GM21390 (cell line): ENCODE measurements around the gene TWNK.
"Not testable (repeated sequence)": the region's sequence is repeated elsewhere in the genome, so short reads cannot be mapped to it uniquely, and the experiment has no call there.

Source experiments
- ATAC-seq: cut with Tn5 transposase; IDR thresholded peaks from one replicate; pipeline ENCODE4 v1.9.1; 2021; ENCODE audit not compliant: unreplicated experiment

TWNK gene

DNA sequence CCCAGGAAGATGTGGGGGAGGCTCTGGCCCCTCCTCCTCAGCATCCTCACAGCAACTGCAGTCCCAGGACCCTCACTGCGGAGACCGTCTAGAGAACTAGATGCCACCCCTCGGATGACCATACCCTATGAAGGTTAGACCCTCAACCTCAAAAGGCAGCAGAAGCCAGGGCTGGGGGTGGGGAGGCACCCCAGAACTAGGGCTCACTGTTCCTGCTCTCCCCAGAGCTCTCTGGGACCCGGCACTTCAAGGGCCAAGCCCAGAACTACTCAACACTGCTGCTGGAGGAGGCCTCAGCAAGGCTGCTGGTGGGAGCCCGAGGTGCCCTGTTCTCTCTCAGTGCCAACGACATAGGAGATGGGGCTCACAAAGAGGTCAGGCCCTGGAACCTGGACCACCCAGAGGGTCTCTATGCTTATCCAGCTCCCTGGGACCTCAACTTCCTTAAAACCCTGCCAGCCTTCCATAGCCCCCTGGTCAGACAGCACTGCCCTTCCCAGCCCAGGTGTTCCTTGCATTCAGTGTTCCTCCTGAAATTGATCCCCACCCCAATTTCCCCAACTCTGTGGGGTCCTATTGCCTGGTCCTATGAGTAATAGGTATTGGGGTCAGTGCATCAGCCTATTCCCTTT, 14.3 kb upstream of the TWNK start:
- no peak for ATAC-seq

DNA sequence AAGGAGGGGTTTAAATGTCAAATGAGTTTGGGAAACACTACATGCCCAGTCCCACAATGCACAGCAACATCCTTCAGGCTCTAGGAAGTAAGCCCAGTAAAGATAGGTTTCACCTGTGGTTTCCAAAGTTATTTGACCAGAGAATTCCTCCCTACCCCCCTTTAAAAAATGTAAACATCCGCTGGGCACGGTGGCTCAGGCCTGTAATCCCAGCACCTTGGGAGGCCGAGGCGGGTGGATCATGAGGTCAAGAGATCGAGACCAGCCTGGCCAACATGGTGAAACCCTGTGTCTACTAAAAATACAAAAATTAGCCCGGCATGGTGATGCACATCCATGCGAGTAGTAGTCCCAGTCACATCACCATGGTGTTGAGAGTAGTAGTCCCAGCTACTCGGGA, 11.9 kb upstream of the TWNK start:
- ATAC-seq: not testable (repeated sequence)

DNA sequence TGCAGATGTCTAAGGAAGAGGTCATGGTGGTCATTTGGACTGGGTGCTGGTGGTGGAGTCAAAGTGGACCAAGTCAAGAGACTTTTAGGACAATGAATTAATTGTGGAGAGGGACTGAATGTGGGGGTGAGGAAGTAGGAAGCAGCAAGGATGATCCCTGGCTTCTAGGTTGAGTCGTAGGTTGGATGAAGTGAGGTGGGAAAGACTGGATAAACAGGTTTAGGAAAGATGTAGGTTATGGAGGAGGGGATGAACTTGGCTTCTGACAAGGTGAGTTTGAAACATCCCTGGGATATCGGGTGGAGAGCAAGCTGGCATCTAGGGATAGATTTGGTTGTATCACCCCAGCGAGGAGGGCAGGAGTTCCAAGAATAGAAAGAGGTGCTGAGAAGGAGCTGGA, 10.4 kb upstream of the TWNK start:
- ATAC-seq: no peak

DNA sequence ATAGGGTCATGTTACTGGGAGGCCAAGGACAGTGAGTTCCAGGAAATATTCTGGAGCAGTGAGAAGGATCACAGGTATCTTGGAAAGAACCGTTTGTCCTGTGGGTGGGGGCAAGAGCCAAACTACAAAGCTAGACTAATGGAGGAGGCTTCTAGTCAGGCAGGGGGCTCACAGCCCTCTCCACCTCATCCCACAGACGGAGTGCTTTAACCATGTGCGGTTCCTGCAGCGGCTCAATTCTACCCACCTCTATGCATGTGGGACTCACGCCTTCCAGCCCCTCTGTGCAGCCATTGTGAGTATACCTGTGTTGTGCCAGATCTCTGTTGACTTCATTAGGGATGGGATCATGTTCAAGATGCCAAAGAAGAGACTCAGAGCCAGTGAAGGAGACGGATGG, 9.9 kb upstream of the TWNK start:
- ATAC-seq: no peak

DNA sequence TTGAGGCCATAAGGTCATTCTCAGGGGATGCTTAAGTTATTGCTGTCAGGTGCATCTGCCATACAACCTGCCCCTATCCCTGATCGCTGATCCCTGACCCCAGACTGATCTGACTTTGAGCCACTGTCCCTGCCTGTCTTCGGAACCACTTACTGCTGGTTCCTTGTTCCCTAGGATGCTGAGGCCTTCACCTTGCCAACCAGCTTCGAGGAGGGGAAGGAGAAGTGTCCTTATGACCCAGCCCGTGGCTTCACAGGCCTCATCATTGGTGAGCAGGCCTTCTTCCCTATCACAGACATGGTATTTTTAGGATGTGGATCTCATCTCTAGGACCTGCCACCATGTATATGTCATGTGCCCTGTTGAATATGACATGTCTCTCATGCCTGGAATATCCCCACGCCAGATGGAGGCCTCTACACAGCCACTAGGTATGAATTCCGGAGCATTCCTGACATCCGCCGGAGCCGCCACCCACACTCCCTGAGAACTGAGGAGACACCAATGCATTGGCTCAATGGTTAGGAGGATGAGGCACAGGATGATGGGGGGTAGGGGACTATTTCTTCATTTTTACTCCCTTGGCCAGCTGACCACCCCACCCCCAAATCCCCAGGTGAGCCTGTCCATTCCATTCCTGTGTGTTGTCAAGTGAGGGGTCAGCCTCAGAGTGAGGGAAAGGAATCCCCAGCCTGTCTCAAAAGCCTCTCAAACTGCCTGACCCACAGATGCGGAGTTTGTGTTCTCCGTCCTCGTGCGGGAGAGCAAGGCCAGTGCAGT, 9.0 kb upstream of the TWNK start:
- no peak for ATAC-seq

GRCh38 chr10:100978901-100979195, 8.5 kb upstream of the TWNK start:
- no peak for ATAC-seq

DNA sequence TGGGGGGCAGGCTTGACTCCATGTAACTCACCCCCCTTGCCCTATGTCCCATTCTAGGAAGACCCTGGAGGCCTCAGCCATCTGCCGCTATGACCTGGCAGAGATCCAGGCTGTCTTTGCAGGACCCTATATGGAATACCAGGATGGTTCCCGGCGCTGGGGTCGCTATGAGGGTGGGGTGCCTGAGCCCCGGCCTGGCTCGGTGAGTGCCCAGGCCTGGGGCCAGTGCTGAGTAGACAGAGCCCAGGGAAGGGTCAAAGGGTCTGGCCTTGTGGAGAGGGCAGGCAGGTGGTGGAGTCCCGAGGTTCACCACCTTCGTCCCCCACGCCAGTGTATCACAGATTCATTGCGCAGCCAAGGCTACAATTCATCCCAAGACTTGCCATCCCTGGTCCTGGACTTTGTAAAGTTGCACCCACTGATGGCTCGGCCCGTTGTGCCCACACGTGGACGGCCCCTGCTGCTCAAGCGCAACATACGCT, 7.5 kb upstream of the TWNK start:
- no peak for ATAC-seq

- no peak for ATAC-seq
Observed at GRCh38 chr10:100980311-100980710, 7.0 kb upstream of the TWNK start.

DNA sequence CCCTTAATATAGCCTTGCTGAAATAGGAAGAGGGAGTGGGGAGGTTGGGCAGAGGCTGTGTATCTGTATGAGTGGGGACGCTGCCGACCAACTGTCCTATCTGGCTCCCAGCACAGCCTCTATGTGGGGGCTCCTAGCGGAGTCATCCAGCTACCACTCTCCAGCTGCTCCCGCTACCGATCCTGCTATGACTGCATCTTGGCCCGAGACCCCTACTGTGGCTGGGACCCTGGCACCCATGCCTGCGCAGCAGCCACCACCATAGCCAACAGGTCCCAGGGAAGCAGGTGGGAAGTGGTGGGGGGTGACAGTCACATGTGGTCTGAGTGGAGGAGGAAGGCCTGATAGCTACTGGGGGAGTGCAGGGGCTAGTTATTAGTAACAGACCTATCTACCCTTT, 6.6 kb upstream of the TWNK start:
- ATAC-seq: no peak

DNA sequence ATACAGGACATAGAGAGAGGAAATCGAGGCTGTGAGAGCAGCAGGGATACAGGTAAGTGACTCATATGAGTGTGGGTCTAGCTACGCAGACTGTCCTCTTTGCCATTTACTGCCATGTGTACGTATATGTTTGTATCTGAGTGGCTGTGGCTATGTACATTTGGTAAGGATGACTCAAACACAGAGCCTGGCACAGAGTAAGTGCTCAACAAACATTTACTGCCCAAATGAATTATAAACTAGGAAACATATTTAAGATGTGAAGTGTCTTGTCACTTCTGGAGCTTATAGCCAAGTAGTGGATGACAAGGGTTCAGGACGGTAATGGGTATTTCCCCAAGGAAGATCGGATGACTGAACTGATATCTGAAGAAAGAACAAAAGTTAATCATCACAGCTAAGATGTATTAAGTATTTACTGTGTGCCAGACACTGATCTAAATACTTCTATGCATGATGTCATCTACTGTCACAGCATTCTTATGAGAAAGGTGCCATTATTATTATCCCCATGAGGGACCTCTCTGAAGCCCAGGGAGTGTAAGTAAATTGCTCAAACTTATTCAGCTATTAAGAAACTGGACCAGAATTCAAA, 6.1 kb upstream of the TWNK start:
- ATAC-seq: no peak

DNA sequence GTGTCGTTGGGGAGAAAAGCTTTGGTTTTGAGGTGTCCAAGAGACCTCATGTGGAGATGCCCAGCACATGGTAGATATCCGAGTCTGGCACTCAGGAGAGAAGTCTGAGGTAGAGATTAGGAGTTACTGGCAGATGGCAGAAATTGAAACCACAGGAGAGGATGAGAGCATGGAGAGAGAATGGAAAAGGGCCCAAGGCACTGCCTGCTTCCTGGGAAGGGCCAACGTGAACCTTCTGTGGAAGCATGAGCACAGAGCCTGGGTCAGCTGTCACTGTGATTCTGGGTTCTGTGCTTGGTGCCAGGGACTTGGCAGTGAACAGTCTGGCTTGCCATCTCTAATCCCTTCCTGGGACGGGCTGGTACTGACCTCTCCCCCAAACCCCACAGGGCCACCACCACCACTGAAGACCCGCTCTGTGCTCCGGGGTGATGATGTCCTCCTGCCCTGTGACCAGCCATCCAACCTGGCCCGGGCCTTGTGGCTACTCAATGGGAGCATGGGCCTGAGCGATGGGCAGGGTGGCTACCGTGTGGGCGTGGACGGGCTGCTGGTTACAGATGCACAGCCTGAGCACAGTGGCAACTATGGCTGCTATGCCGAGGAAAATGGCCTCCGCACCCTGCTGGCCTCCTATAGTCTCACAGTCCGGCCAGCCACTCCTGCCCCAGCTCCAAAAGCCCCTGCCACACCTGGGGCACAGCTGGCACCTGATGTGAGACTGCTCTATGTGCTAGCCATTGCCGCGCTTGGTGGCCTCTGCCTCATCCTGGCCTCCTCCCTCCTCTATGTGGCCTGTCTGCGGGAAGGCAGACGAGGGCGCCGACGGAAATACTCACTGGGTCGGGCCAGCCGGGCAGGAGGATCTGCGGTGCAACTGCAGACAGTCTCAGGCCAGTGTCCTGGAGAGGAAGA, 4.2 kb upstream of the TWNK start:
- ATAC-seq: no peak

DNA sequence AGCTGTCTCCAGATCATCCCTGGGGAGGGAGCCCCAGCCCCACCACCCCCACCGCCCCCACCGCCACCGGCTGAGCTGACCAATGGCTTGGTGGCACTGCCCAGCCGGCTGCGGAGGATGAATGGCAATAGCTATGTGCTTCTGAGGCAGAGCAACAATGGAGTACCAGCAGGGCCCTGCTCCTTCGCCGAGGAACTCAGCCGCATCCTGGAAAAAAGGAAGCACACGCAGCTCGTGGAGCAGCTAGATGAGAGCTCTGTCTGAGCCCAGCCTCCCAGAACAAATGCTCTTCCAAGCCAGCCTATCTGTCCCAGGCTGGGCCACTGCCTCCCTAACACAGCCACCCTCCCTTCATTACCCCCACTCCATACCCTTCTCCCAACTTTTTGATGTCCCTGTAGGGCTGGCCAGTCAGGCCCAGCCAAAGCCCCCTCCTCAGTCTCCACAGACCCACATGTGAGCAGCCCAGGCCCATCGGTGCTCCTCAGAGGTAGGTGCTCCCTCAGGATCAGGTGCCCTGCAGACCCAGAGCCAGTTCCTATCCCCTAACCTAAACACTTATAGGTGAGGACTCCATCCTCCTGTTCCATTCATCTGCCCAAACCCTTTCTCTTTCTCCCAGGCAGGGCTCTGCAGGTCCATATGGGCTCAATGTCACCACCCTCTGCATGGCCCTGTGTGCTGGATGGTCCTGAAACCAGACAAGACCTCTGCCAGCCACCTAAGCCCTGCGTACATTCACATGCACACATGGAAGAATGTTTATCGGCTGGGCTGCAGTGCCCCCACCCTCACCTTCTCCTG, 3.3 kb upstream of the TWNK start:
- no peak for ATAC-seq

GRCh38 chr10:100984672-100985177, 2.6 kb upstream of the TWNK start:
- ATAC-seq: no peak

DNA sequence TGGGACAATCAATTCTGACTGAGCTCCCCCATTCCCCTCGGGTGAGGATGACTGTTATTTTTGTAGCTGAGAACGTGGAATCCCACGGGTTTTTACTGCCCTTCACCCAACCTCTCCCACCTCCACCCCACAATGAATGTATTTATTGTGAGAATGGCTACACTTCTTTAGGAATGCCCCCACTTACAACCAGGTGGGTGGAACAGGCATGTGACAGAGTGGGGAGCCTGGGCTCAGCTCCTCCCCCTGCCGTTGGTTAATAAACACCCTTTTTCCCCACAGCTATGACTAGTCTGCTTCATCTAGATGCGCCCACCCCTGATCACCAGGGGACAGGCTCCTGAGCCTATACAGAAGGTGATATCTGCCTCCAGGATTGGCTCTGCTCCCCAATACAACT, 2.0 kb upstream of the TWNK start:
- ATAC-seq: no peak

- no peak for ATAC-seq
Observed at GRCh38 chr10:100986623-100986951, 756 bp upstream of the TWNK start.

GRCh38 chr10:100987685-100988049, 324 bp downstream of the TWNK start:
- no peak for ATAC-seq

DNA sequence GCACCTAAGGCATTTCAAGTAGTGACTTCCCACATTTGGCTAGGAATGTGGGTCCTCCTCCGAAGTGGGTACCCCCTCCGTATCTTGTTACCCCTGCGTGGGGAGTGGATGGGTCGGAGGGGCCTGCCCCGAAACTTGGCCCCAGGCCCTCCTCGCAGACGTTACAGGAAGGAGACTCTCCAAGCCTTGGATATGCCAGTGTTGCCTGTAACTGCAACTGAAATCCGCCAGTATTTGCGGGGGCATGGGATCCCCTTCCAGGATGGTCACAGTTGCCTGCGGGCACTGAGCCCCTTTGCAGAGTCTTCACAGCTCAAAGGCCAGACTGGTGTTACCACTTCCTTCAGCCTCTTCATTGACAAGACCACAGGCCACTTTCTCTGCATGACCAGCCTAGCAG, 823 bp downstream of the TWNK start:
- no peak for ATAC-seq

GRCh38 chr10:100989088-100989487, 1.7 kb downstream of the TWNK start:
- no peak for ATAC-seq

GRCh38 chr10:100993986-100994708, 6.8 kb downstream of the TWNK start:
- no peak for ATAC-seq

DNA sequence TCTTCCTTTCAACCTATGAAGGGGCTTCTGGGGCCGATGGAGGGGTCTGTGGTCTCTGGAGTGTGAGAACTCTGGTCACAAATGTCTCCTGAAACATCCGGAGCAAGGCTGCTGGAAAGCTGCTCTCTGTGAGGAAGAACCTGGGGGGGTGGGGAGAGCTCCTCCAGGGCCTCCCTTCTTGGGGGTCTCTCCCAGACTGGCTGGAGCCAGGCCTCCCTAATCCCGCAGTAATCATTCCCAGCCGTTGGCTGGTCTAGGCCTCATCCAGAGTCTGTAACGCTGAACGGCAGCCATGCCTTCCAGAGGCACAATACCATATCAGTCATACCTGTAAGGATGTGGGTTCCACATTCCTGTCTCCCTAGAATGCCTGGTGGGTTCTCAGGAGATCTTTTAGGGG, 7.8 kb downstream of the TWNK start:
- no peak for ATAC-seq
